SU-DHL-6 (cell line): ENCODE measurements around the gene LRRC10.

Source experiments
- H2AFZ ChIP-seq: fragments of 200-600 bp; sonication (generic); 2 replicates; pipeline ENCODE4 v1.6.1; 2014; ENCODE audit warnings: low read depth, mild to moderate bottlenecking, moderate library complexity, mixed read lengths, antibody characterized with exemption, low read length; ENCODE audit not compliant: severe bottlenecking
- H3F3A ChIP-seq: fragments of 200-600 bp; shearing (Covaris generic); 2 replicates; pipeline ENCODE4 v1.6.0; 2016; ENCODE audit warnings: antibody characterized with exemption, mild to moderate bottlenecking; ENCODE audit not compliant: insufficient read depth
- H3K27ac ChIP-seq: fragments of 200-600 bp; sonication (generic); 2 replicates; pipeline ENCODE4 v1.5.1; 2016; ENCODE audit warnings: low read depth, mild to moderate bottlenecking, low read length, moderate library complexity, mixed read lengths
- H3K27me3 ChIP-seq: fragments of 200-600 bp; sonication (generic), shearing (Covaris generic); 2 replicates; pipeline ENCODE4 v1.6.0; 2014; ENCODE audit warnings: mild to moderate bottlenecking, low read length
- H3K36me3 ChIP-seq: fragments of 200-600 bp; sonication (generic); 2 replicates; pipeline ENCODE4 v1.6.1; 2014; ENCODE audit warnings: mild to moderate bottlenecking, low read length, mixed read lengths
- H3K4me2 ChIP-seq: fragments of 300-600, 200-600 bp; shearing (Covaris generic), sonication (generic); 2 replicates; pipeline ENCODE4 v1.6.0; 2014; ENCODE audit warnings: low read length, low read depth, mild to moderate bottlenecking; ENCODE audit not compliant: poor library complexity, severe bottlenecking
- H3K4me3 ChIP-seq: fragments of 200-600 bp; sonication (generic); 2 replicates; pipeline ENCODE4 v1.5.1; 2014; ENCODE audit warnings: antibody characterized with exemption, low read length, mild to moderate bottlenecking, mixed read lengths; ENCODE audit not compliant: insufficient read depth, poor library complexity, severe bottlenecking
- H3K79me2 ChIP-seq: fragments of 200-600 bp; sonication (generic); 2 replicates; pipeline ENCODE4 v1.6.1; 2014; ENCODE audit warnings: mild to moderate bottlenecking, low read length, moderate library complexity; ENCODE audit not compliant: insufficient read depth
- H3K9ac ChIP-seq: fragments of 200-600 bp; sonication (generic); 2 replicates; pipeline ENCODE4 v1.7.0; 2014; ENCODE audit warnings: mild to moderate bottlenecking, low read length
- H3K9me2 ChIP-seq: fragments of 200-600 bp; sonication (generic); replicated peaks from 2 replicates; pipeline ENCODE4 v1.6.1; 2014; ENCODE audit warnings: low read length; ENCODE audit not compliant: insufficient read depth
- H3K9me3 ChIP-seq: fragments of 200-600 bp; sonication (generic); 2 replicates; pipeline ENCODE4 v1.6.1; 2014; ENCODE audit warnings: low read length, mixed read lengths; ENCODE audit not compliant: insufficient read depth
- H4K20me1 ChIP-seq: fragments of 200-600 bp; sonication (generic); 2 replicates; pipeline ENCODE4 v1.6.1; 2014; ENCODE audit warnings: low read depth, mild to moderate bottlenecking, antibody characterized with exemption, low read length, moderate library complexity, mixed read lengths
- CTCF ChIP-seq: fragments of 200-600 bp; sonication (generic); IDR thresholded peaks from one replicate; pipeline ENCODE4 v1.5.1; 2017; ENCODE audit warnings: antibody characterized with exemption, mild to moderate bottlenecking, low read length, moderate library complexity; ENCODE audit not compliant: insufficient read depth, poor library complexity, severe bottlenecking
- EZH2phosphoT487 ChIP-seq: fragments of 200-600 bp; sonication (generic), shearing (Covaris generic); conservative IDR thresholded peaks from 2 replicates; pipeline ENCODE4 v1.6.1; 2018; ENCODE audit warnings: mild to moderate bottlenecking, antibody characterized with exemption, low read length, moderate library complexity, mixed read lengths

The LRRC10 gene

GRCh38 chr12:69588527-69588926, 22.2 kb downstream of the LRRC10 start:
- H3K79me2 ChIP-seq = peaks cover 48% of the 10 kb centered on the region
- TF ChIP-seq EZH2phosphoT487 (no peak), CTCF (no peak)

GRCh38 chr12:69585189-69586062, 25.3 kb downstream of the LRRC10 start, which contains the start of gene CCT2:
TSS of gene CCT2 (plus strand) at chr12:69585459. CDS start at chr12:69585522, 63 bp downstream.
- Histone ChIP-seq H2AFZ (peak within 1 kb of the TSS; percentile 81), H4K20me1 (peaks cover 9% of the 10 kb centered on the region; the same call in 1 of the 2 replicates), H3F3A (peaks cover 5% of the 10 kb centered on the region; the same call in 1 of the 2 replicates), H3K4me2 (peak within 1 kb of the TSS; percentile 99), H3K27me3 (no peaks in the 10 kb centered on the region), H3K4me3 (peak within 1 kb of the TSS; percentile 86), H3K9me2 (no peaks in the 10 kb centered on the region), H3K9me3 (no peaks in the 10 kb centered on the region), H3K27ac (peak within 1 kb of the TSS; percentile 69), H3K9ac (peak within 1 kb of the TSS; percentile 85), H3K79me2 (peaks cover 37% of the 10 kb centered on the region), H3K36me3 (peaks cover 38% of the 10 kb centered on the region)
- no peak for TF ChIP-seq CTCF
- no peak for TF ChIP-seq EZH2phosphoT487

More at GRCh38 chr12:69588527-69588926, 22.2 kb downstream of the LRRC10 start:
- Histone ChIP-seq H2AFZ (no peak overlapping the region), H3K27ac (no peak overlapping the region), H3K36me3 (peaks cover 65% of the 10 kb centered on the region), H3K4me3 (no peak overlapping the region), H3K27me3 (no peaks in the 10 kb centered on the region), H3K9ac (no peak overlapping the region), H3K9me3 (no peaks in the 10 kb centered on the region), H3F3A (peaks cover 10% of the 10 kb centered on the region; the same call in 1 of the 2 replicates), H4K20me1 (peaks cover 9% of the 10 kb centered on the region; the same call in 1 of the 2 replicates), H3K4me2 (no peak overlapping the region), H3K9me2 (no peaks in the 10 kb centered on the region)

GRCh38 chr12:69583203-69583602, 27.5 kb downstream of the LRRC10 start:
- H2AFZ ChIP-seq = no peak overlapping the region
- H3K79me2 ChIP-seq = peaks cover 29% of the 10 kb centered on the region
- TF ChIP-seq EZH2phosphoT487 (no peak), CTCF (no peak)
- no peak overlapping the region for H3K4me2 ChIP-seq
- no peak overlapping the region for H3K4me3 ChIP-seq
- no peak overlapping the region for H3K9ac ChIP-seq
- no peaks in the 10 kb centered on the region for H3K27me3 ChIP-seq
- no peak overlapping the region for H3K27ac ChIP-seq
- no peaks in the 10 kb centered on the region for H3K9me2 ChIP-seq
- H4K20me1 ChIP-seq = no peaks in the 10 kb centered on the region; the same call in 1 of the 2 replicates
- H3F3A ChIP-seq = peaks cover 9% of the 10 kb centered on the region; the same call in 1 of the 2 replicates
- H3K36me3 ChIP-seq = peaks cover 17% of the 10 kb centered on the region
- H3K9me3 ChIP-seq = no peaks in the 10 kb centered on the region
